ENCODE measurements around the gene TRMT13.

The TRMT13 gene

GRCh38 chr1:100137602-100138001 lies 4.6 kb downstream of the TRMT13 start:
- TF ChIP-seq, protein P1, sequence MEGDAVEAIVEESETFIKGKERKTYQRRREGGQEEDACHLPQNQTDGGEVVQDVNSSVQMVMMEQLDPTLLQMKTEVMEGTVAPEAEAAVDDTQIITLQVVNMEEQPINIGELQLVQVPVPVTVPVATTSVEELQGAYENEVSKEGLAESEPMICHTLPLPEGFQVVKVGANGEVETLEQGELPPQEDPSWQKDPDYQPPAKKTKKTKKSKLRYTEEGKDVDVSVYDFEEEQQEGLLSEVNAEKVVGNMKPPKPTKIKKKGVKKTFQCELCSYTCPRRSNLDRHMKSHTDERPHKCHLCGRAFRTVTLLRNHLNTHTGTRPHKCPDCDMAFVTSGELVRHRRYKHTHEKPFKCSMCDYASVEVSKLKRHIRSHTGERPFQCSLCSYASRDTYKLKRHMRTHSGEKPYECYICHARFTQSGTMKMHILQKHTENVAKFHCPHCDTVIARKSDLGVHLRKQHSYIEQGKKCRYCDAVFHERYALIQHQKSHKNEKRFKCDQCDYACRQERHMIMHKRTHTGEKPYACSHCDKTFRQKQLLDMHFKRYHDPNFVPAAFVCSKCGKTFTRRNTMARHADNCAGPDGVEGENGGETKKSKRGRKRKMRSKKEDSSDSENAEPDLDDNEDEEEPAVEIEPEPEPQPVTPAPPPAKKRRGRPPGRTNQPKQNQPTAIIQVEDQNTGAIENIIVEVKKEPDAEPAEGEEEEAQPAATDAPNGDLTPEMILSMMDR (conservative IDR thresholded peaks at IDR 0.05): no peak

DNA sequence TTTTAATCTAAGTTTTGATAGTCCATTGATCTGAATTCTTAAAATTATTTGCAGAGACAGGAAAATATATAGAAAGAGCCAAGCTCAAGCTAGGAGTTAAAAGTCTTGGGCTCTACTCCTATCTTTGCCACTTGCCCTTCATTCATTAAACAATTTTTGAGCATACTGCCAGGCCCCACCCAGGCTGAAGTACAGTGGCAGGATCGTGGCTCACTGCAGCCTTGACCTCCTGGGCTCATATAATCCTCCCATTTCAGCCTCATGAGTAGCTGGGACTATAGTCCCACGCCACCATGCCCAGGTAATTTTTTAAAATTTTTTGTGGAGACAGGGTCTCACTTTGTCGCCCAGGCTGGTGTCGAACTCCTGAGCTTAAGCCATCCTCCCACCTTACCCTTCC lies 8.2 kb downstream of the TRMT13 start:
- H3K27ac ChIP-seq: no peak overlapping the region
- TF ChIP-seq, protein P1 (conservative IDR thresholded peaks at IDR 0.05): no peak

More at GRCh38 chr1:100137602-100138001, 4.6 kb downstream of the TRMT13 start:
- no peak overlapping the region for H3K27ac ChIP-seq

GRCh38 chr1:100142343-100142742 lies 9.4 kb downstream of the TRMT13 start:
- TF ChIP-seq, protein P1 (conservative IDR thresholded peaks at IDR 0.05): no peak
- H3K27ac ChIP-seq: no peak overlapping the region

DNA sequence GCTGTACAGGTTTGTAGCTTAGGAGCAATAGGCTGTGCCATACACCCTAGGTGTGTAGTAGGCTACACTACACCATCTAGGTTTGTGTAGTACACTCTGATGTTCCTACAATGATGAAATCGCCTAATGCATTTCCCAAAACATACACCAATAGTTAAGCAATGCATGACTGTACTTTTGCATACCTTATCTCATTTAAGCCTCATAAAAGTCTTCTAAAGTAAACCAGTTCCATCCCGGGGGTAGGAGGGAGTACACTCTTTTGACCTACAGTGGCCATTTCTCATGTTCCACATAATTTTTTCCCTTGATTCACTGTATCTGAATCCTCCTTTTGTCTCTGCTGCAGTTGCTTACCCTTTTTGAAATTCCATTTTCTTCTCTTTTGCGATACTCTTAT lies 12.2 kb downstream of the TRMT13 start:
- no peak overlapping the region for H3K27ac ChIP-seq
- TF ChIP-seq, protein P1 (conservative IDR thresholded peaks at IDR 0.05): no peak

- H3K27ac ChIP-seq: no peak overlapping the region
- TF ChIP-seq, protein P1 (conservative IDR thresholded peaks at IDR 0.05): no peak
These were observed 14.0 kb downstream of the TRMT13 start for GRCh38 chr1:100146958-100147357.

GRCh38 chr1:100147875-100148274 lies 14.9 kb downstream of the TRMT13 start:
- no peak overlapping the region for H3K27ac ChIP-seq

GRCh38 chr1:100151679-100152078 lies 18.7 kb downstream of the TRMT13 start:
- TF ChIP-seq, protein P1 (conservative IDR thresholded peaks at IDR 0.05): no peak
- H3K27ac ChIP-seq: no peak overlapping the region

More at GRCh38 chr1:100147875-100148274, 14.9 kb downstream of the TRMT13 start:
- TF ChIP-seq, protein P1 (conservative IDR thresholded peaks at IDR 0.05): no peak
